ENCODE measurements around the gene CAB39L. TPM values are rescaled to one million over a fixed set of nuclear protein-coding genes. Genes with fewer than 3 reads are reported as not detected.

The CAB39L gene
- total and polyA plus RNA-seq, 2 donors (not counting 3 experiments of a cell fraction or from before 2014, with no cell fraction given) = 3.1 to 7.2 TPM

GRCh38 chr13:49307365-49307764 lies 136.5 kb downstream of the CAB39L start:
- H3K79me2 ChIP-seq (ENCODE audit: control insufficient read depth, insufficient read depth, low read length) = no peaks in the 10 kb centered on the region
- no peak overlapping the region for H3K4me2 ChIP-seq (ENCODE audit: insufficient read depth, low read length)
- H3K9ac ChIP-seq (replicated peaks; ENCODE audit: extremely low read depth, insufficient read depth, low read length) = no peak overlapping the region
- no peak overlapping the region for H2AFZ ChIP-seq (ENCODE audit: low read depth, low read length)
- no peak for FAIRE-seq
- no peaks in the 10 kb centered on the region for H4K20me1 ChIP-seq (replicated peaks; ENCODE audit: control insufficient read depth, extremely low read depth, insufficient read depth, low read length)
- TF ChIP-seq EZH2 (IDR thresholded peaks at IDR 0.05; ENCODE audit: borderline replicate concordance, low read depth, low read length, severe bottlenecking) = no peak
- TF ChIP-seq GATA2 (IDR thresholded peaks at IDR 0.05; ENCODE audit: insufficient read depth, insufficient read length, low read depth, low read length) = no peak
- no peak for TF ChIP-seq POLR2A (IDR thresholded peaks at IDR 0.05; ENCODE audit: low read depth, low read length)
- TF ChIP-seq, protein P1, sequence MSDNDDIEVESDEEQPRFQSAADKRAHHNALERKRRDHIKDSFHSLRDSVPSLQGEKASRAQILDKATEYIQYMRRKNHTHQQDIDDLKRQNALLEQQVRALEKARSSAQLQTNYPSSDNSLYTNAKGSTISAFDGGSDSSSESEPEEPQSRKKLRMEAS (IDR thresholded peaks at IDR 0.05; ENCODE audit: insufficient read depth, insufficient read length) = no peak
- no peak for TF ChIP-seq MYC (IDR thresholded peaks at IDR 0.05; ENCODE audit: low read depth, low read length)
- TF ChIP-seq FOS (IDR thresholded peaks at IDR 0.05; ENCODE audit: borderline replicate concordance, insufficient read depth, low read length) = no peak
- TF ChIP-seq POLR2AphosphoS5 (IDR thresholded peaks at IDR 0.05; ENCODE audit: insufficient read depth, low read depth, low read length) = no peak
- TF ChIP-seq CTCF (IDR thresholded peaks at IDR 0.05; ENCODE audit: extremely low read depth in 1 of 2, insufficient read depth in 1 of 2, low read depth in 1 of 2, low read length in 2 of 2) = no peak
- no peak for TF ChIP-seq JUN (IDR thresholded peaks at IDR 0.05; ENCODE audit: borderline replicate concordance, insufficient read depth, insufficient read length, low read depth)
- no peak overlapping the region for H3K4me3 ChIP-seq (replicated peaks in 1 of 3; ENCODE audit: insufficient read depth in 1 of 3, low read depth in 1 of 3, low read length in 3 of 3)
- DNase-seq (ENCODE audit: low read depth, low spot score) = no peak
- H3K27me3 ChIP-seq (ENCODE audit: control insufficient read depth in 2 of 2, insufficient read depth in 2 of 2, low read length in 2 of 2) = no peaks in the 10 kb centered on the region
- BruUV-seq (replicated peaks) = no TSS peak
- dilution Hi-C loops (cut with MboI; ENCODE audit: extremely low pct_ligation_motif_present, low sequenced_read_pairs) = no loop called here
- intact Hi-C loops (cut with micrococcal nuclease) = no loop called here
- CTCF ChIA-PET = interaction anchor here (1.1 kb wide), 1 partner anchor 27 kb away, joined by 5 read pairs; no protein-coding TSS in a partner anchor
- H3K9me1 ChIP-seq (replicated peaks; ENCODE audit: control insufficient read depth, extremely low read depth, insufficient read depth, low read length) = no peaks in the 10 kb centered on the region
- H3K36me3 ChIP-seq (ENCODE audit: control insufficient read depth in 2 of 2, extremely low read depth in 1 of 2, insufficient read depth in 2 of 2, low read length in 2 of 2) = no peaks in the 10 kb centered on the region
- peaks cover 16% of the 10 kb centered on the region for H3K4me1 ChIP-seq (ENCODE audit: control insufficient read depth, extremely low read depth, insufficient read depth, low read length)
- H3K27ac ChIP-seq (ENCODE audit: insufficient read depth, low read depth, low read length) = no peak overlapping the region
- H3K9me3 ChIP-seq (replicated peaks; ENCODE audit: control insufficient read depth, insufficient read depth, low read length) = no peaks in the 10 kb centered on the region
- POLR2A ChIA-PET = no interaction called here

Measured in endothelial cell of umbilical vein (primary cell).